DMS114 treated with DMSO at 0.1 percent for 48 hours (cell line): ENCODE results near the gene ODAD3.
A peak's percentile ranks its signal among the peaks of the same experiment; 100 is the strongest.
"Not testable (repeated sequence)": the region's sequence is repeated elsewhere in the genome, so short reads cannot be mapped to it uniquely, and the experiment has no call there.

ENCODE experiments used
- DNase-seq: peaks from one replicate; lab custom pipeline; 2025; ENCODE audit not compliant: unreplicated experiment; lab: John Stamatoyannopoulos, UW

Gene ODAD3

DNA sequence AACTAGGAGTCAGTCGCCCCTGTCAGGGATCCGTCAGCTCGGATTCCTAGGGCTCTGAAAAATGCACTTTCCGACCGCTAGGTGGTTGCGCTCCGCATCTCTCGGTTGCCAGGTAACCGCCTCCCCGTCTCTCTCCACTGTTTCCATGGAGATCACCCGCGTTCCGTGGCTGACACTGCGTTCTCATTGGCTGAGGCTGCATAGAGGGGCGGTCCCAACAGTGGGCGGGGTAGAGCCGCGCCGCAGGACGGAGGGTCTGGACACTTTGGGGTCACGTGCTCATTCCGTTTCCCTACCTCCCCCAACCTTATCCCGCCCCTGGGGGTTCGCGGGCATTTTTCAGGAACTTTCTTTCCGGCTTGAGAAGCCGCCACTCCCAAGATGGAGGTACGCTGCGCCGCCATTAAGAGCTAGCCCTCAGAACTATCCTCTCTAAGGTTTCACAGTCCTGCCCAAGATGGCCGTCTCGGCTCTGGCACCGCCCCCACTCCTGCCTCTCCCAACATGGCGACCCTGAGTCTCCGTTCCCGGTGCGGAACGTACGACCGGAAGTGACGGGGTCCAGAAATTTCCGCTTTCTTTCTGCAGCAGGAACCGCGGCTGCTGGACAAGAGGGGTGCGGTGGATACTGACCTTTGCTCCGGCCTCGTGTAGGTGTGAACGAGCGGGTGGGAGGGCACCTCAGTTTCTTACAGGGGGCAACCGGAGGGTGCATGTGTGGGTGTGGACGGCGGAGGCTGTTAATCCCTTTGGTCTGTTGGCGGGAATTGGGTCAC is at the start of gene ODAD3, which contains the start of gene PRKCSH:
Gene ODAD3 (minus strand): TSS at position 65 of the 776 bp plus-strand sequence. CDS start 105 bp downstream, outside the sequence.
Gene PRKCSH (plus strand): TSS at position 579 of the 776 bp plus-strand sequence. CDS start 483 bp downstream, outside the sequence.
- peak; percentile 97 for DNase-seq

DNA sequence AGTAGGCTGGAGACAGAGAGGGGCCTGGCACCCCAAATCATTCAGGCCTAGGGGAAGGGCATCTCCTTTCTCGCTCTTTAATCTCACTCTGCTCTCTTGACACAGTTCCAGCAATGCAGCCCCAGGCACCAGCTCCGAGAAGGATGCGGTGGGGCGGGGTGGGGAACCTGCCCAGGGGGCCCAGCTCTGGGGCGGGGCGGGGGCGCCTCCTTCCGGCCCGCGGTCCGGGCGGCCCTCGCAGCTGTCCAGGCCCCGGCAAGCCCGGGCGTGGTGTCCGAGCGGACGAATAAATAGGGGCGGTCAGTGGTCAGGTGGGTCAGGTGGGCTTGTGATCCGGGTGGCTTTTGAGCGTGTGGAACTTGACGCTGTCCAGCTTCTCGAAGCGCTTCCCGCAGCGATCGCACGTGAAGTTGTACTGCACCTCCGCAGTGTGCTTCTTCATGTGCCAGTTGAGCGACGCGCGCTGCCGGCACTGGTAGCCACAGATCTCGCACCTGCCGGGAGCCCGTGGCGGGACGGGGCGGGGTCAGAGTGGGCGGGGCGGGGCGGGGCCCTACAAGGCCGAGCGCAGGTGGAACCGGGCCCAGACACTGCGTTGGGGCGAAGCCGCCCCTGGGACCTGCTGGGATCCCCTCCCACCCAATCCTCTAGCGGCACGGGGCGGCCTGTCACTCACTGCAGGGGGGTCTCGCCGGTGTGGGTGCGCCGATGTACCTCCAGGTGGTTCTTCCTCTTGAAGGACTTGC is 48.6 kb upstream of the ODAD3 start:
- no peak for DNase-seq

DNA sequence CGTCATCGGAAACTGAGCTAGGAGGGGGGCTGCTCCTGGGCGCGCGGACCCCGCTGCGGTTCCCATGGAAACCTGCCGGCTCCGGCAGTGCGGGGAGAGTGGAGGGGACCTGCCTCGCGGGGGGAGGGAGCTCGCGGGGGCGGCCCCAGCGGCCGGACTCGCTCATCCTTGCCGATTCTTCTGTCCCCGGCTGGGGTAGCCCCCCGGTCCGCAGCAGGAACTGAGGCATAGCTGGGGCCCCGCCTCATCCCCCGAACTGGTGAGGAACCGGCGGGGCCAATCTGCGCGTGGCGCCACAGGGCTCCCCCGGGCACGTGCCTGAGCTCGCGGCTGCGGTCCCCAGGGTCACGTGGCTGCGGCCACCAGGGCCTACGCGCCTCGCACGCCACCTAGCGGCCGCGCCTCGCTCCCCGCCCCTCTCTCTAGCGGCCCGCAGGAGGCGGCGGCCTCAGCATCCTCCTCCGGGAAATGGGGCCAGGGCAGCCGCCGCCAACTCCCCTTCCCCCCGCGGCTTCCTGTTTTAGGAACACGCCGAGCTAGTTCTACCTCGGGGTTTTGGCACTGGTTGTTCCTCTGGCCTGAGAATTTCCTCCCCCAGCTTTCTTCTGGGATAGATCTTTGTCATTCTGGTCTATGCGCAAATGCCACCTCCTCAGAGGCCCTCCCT is 47.6 kb upstream of the ODAD3 start:
- DNase-seq = peak; percentile 41

DNA sequence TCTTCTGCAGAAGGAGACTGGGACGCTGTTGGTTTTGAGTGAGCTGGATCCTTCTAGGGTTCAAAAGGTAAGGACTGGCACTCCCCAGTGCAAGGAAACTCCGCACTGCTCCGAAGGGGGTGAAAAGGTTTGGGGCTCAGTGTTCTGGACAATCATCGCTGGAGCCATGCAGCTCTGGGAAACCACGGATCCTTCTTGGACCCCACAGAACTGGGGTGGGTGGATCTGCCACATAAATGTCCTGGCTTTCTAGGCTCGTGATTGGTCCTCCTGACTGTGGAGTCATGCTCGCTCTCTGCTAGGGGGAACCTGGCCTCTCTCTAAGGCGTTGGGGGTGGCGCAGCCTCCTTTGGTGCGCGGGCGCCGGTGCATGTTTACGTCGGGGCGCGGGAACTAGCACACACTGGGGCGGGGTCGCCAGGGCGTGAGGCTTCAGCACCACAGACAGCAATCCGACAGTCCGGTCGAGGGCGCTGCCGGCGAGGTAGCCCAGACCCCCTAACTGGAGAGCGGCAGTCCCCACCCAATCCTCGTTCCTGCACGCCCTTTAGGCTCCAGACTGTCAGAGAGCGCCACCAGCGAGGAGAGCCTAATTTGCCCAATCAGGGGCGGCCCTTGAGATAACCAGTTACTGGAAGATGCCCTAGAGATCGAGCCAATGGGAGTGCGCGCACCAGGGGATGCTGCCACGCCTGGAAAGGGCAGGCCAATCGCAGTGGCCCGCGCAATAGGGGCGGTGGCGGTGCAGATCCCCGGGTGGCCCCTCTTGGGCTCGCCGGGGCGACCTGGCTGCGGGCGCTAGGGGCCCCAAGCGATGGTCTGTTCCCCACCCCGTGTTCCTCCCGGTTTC is 46.8 kb upstream of the ODAD3 start:
- DNase-seq = peak; percentile 81

DNA sequence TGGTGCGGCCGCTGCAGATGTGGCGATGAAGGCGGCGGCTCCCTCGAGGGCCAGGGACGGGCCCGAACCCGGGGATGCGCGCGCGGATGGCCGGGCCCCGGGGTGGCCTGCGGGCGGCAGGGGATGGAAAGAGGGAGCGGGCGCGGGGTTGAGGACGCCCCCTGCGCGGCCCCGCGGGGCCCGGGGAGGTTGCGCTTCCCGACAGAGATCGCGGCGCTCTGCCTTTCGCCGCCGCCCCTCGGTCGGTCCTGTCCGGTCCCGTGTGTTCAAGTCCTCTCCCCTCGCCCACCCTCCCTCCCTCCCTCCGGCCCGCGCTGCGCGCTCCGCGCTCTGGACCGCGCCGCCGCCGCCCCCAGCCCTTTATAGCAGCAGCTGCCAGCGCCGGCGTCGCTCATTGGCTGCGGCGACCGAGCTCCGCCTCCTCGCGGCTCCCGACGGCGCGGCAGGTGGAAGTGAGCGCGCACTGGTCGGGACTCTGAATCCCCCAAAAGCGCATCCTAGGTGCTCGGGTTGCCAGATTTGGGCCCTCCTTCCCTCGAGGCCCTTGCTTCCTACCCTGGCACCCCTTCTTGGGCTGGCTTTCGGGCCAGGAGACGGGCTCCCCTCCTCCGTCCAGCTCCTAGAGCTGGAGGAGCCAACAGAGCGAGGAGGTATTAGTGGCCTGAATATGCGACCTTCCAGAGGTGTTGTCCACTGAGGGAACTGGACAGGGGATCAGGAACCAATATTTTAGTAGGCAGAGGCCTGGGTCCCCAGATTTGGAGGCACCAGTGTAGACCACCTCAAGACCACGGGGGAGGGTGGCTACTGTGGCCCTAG is 46.0 kb upstream of the ODAD3 start, which contains the start of gene ELAVL3:
Gene ELAVL3 (minus strand): TSS at position 332 of the 819 bp plus-strand sequence. CDS start 438 bp downstream, outside the sequence.
- DNase-seq = no peak

DNA sequence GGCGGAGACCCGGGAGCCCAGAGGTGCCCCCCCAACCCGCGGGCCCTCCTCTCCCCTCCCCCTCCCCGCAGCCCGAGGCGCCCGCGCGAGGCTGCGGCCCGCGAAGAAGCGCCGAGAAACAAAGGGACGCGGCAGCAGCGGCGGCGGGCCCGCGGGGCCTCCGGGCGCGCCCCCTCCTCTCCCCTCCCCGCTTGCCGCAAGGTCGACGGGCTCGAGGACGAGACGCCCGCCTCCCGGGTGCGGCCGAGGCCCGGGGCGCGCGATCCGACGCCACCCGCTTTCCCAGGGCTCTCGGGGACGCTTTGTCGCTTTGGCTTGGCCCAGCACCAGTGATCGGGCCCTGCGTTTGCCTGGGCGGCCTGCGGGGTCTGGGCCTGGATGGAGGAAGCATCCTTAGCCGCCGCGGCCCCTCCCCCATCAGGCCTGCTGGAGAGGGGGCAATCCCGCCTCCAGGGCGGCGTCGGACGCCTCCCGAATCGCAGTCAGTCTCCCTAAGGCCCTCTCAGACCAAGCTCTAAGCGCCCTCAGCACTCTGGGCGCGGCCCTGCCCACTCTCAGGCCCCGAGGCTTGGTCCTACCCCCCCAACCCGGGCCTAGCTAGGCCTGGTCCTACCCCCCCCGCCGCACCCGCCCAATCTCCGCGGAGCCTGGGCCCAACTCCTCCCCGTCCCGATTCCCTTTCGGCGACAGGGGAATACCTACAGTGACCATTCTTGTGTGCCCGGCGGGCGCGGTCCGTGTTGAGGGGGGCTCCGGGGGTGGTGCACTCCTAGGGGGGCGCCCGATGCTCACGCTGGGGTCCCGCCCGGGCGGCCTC is 45.2 kb upstream of the ODAD3 start:
- no peak for DNase-seq

DNA sequence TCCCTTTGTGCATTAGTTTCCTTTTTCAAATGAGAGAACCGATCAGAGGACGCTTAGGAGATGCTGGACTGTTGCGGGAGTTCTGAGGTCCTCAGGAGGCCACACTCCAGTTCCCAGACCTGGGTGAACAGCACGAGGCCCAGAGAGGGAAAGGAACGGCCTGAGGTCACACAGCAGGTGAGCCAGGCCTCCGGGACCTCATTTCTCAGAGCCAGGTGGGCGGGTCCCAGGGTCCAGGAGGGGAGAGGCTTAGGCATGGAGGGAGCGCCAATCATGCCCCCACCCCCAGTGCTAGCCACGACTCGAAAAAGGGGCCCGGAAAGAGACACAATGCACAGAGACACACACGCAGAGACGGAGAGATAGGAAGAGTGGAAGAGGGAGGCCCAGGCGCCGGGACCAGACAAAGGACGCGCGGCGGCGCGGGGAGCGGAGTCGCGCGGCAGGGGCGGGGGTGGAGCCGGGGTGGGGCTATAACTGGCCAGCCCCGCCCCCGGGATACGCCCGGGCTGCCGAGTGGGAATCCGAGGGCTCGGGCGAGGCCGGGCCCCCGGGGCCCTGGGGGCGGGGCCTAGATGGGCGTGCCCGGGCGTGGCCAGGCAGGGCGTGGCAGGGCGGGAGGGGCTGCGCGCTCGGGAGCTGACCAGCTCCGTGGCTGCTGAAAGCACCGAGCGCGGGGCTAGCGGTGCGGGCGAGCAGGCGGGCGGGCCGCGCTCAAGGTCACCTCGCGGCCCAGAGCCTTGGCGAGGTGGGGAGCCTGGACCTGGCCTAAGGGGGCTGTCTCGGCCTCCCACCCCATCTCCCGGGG is 44.4 kb upstream of the ODAD3 start:
- DNase-seq = peak; percentile 14

DNA sequence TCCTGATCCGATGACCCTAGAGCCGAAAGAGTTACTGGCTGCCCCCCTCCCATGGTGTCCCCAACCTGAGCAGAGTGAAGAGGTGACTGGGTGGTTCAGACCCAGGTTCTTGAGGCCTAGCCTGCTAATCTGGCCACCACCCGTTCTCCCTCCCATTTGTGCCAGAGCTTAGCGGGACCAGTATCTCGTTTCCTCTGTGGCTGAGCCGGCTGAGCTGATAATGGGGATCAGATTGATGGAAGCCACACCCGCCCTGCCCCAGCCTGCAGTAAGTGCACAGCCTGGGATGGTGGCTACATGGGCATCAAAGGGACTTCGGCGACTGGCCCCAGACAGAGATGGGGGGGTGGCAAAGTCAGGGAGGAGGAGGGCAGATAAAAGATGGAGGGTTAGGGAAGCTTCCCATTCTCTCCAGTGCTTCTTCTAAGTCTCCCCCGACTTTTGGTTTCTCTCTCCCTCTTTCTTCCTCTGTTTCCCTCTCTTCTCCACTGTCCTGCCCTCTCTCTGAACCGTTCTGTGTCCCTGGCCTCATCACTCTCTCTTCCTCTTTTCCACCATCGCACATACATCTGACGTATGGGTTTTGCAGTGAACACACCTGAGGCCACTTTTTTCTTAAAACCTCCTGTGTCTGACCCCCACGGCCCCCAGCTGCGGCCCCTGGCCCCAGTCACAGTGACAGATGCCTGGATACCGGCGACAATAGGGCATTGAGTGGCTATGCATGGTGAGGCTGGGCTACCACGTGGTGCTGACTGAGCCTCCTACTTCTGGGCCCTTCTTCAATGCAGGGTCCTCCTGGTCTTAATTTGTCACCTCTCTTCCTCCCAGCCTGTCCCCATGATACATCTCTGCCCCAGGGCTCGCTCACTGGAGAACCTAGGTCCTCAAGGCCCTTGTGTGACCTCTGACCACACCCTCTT is 43.5 kb upstream of the ODAD3 start:
- no peak for DNase-seq

DNA sequence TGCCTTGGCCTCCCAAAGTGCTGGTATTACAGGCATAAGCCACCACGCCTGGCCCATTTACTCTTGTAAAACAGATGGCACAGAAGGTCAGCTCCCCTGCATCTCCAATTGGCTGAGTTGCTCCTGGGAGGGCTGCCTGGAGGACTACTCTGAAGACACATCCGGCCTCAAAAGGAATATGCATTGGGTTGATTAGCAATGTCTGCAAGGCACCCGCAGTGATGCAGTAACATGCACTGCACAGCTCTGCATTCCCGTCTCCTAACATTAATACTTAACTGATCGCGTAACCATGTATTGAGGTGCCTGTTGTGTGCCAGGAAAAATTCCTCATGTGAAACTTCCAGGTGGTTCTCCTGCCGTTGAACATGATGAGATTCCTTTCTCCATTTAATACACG is 40.9 kb upstream of the ODAD3 start:
- DNase-seq = no peak

DNA sequence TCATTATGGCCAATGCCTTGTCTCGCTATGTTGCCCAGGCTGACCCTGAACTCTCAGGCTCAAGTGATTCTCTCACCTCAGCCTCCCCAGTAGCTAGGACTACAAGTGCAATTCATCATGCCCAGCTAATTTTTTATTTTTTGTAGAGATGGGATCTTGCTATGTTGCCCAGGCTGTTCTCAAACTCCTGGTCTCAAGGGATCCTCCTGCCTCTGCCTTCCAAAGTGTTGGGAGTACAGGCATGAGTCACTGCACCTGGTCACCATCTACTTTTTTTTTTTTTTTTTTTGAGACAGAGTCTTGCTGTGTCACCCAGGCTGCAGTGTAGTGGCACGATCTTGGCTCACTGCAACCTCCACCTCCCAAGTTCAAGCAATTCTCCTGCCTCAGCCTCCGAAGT is 40.4 kb upstream of the ODAD3 start:
- DNase-seq = not testable (repeated sequence)

DNA sequence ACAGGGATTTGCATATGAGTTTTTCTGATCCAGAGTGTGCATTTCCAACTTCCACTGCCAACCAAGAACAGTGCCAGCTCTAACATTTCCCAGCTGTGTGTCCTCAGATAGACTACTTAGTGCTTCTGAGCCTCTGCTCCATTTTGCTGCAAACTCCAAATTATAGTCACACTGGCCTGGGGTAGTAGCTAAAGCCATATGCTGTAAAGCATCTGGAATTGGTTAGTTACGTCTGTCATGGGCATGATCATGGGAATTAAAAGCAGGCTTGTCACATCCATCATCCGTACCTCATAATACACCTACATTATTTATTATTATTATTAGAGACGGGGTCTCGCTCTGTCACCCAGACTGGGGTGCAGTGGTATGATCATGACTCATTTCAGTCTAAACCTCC is 38.8 kb upstream of the ODAD3 start:
- no peak for DNase-seq

DNA sequence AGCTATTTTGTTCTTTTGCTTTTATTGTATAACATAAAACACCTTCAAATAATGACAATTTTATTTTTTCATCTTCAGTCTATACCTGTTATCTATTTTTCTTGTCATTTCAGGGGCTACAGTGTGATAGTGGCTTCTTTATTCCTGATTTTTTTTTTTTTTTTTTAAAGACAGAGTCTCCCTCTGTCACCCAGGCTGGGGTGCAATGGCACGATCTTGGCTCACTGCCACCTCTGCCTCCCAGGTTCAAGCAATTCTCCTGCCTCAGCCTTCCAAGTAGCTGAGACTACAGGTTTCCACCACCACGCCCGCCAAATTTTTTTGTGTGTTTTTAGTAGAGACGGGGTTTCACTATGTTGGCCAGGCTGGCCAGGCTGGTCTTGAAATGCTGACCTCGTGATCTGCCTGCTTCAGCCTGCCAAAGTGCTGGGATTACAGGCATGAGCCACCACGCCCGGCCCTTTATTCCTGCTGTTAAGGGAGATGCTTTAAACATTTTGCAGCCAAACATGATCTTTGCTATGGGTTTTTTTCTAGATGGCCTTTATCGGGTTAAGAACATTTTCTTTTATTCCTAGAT is 33.4 kb upstream of the ODAD3 start:
- DNase-seq = not testable (repeated sequence)

DNA sequence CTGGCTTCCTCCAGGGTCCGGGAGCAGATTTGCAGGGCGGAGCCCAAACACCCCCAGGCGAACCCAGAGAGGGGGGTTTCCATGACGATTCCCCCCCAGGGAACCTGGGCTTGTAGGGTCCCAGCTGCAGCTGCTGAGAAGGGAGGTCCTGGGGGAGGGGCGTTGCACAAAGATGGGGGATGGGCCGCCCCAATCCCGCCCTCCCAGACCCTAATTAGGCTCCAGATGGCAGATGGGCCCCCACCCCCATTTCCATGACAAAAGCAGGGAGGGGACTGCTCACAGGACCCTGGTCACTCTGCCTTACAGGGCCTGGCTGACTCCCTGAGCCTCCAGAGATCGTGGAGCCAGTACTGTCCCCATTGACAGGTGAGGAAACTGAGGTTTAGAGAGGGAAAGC is 30.7 kb upstream of the ODAD3 start:
- DNase-seq = no peak

DNA sequence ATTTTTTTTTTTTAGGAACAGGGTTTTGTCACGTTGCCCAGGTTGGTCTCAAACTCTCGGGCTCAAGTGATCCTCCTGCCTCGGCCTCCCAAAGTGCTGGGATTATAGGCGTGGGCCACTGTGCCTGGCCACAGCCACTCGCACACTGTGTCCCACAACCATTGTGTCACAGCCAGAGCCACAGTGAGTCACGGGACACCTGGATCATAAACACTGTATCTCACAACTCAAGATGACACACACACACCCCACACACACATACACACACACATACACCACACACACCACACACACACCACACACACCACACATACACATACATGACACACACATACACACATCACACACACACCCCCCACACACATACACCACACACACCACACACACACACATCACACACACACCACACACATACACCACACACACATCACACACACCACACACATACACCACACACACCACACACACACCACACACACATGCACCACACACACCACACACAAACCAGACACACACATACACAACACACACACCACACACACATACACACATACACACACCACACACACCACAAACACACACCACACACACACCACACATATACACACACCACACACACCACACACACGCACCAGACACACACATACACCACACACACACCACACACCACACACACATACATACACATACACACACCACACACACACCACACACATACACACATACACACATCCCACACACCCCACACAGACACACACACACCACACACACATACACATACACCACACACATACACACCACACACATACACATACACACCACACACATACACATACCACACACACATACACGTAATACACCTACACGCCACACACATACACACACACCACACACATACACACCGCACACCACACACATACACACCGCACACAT is 29.7 kb upstream of the ODAD3 start:
- no peak for DNase-seq

DNA sequence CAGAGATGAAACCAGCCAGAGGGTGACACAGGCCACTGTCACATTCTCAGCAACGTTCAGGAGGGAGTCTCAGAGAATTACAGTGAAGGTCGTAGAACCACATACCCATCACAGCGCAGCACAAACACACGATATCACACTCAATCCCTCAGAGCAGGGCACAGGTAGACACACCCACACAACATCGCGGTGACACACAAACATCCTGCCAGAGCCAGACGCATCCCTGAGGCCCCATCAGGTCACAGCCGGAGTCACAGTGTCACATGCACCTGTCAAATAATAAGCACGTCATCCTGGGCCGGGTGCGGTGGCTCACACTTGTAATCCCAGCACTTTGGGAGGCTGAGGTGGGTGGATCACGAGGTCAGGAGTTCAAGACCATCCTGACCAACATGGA is 28.5 kb upstream of the ODAD3 start:
- DNase-seq = no peak

DNA sequence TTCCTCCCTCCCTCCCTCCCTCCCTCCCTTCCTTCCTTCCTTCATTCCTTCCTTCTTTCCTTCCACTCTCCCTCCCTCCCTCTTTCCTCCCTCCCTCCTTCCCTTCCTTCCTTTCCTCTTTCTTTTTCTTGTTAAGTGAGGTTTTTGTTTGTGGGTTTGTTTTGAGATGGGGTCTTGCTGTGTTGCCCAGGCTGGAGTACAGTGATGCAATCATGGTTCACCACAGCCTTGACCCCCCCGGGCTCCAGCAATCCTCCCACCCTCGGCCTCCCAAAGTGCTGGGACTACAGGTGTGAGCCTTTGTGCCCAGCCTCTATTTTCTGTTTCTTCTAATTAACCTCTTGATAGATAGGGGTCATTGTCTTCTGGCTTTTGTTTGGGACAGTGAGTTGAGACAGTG is 26.5 kb upstream of the ODAD3 start:
- DNase-seq = no peak
